Ovary (tissue), 3 donors: ENCODE data around the gene ZNF565.

ENCODE experiments used
- CTCF ChIP-seq, 3 donors: fragments of 450-650 bp in 2 of 3; fragments of 200-600 bp in 1 of 3; IDR thresholded peaks; one replicate each; pipeline versions ENCODE4 v1.5.1 to v1.8.0; 2016 to 2022; ENCODE audit warnings: antibody characterized with exemption in 3 of 3, mild to moderate bottlenecking in 1 of 3
- POLR2A ChIP-seq: fragments of 450-650 bp; IDR thresholded peaks from one replicate; pipeline ENCODE4 v1.6.1; 2017; ENCODE audit warnings: antibody characterized with exemption, mild to moderate bottlenecking, moderate library complexity
- donor health status: DM: no; HTN: no; CAD: no.

GRCh38 chr19:36153126-36153525, 61.3 kb downstream of the ZNF565 start:
- TF ChIP-seq POLR2A: no peak
- no peak for TF ChIP-seq CTCF (IDR thresholded peaks at IDR 0.05)
